Activated naive CD4-positive, alpha-beta T cell treated with anti-CD3 and anti-CD28 coated beads, Interleukin-2, amount 10 ng/mL, durations not matched to agents 7 days and 5 days (primary cell): ENCODE data around the gene TAS1R2.

Experiments
- CTCF ChIA-PET: fragments of 350-600 bp; sonication (Branson Sonifier 250); formaldehyde crosslinking; loops from one replicate; lab custom pipeline; 2021; ENCODE audit warnings: antibody characterized with exemption; lab: Charles Lee
- DNase-seq: peaks from one replicate; pipeline ENCODE4 v3.0.0-alpha.2; 2020
- H3K27ac Mint-ChIP-seq: one replicate; pipeline ENCODE4 v1.8.0; 2021; ENCODE audit warnings: mild to moderate bottlenecking, moderate library complexity, mixed read lengths
- H3K27me3 Mint-ChIP-seq: one replicate; pipeline ENCODE4 v1.8.0; 2021; ENCODE audit warnings: mild to moderate bottlenecking, mixed read lengths
- H3K36me3 Mint-ChIP-seq: one replicate; pipeline ENCODE4 v1.8.0; 2021; ENCODE audit warnings: mixed read lengths
- H3K4me1 Mint-ChIP-seq: one replicate; pipeline ENCODE4 v1.8.0; 2021; ENCODE audit warnings: mixed read lengths
- H3K4me3 Mint-ChIP-seq: one replicate; pipeline ENCODE4 v1.8.0; 2021; ENCODE audit warnings: mild to moderate bottlenecking, moderate library complexity, mixed read lengths
- H3K9me3 Mint-ChIP-seq: one replicate; pipeline ENCODE4 v1.8.0; 2021; ENCODE audit warnings: mixed read lengths

The TAS1R2 gene

DNA sequence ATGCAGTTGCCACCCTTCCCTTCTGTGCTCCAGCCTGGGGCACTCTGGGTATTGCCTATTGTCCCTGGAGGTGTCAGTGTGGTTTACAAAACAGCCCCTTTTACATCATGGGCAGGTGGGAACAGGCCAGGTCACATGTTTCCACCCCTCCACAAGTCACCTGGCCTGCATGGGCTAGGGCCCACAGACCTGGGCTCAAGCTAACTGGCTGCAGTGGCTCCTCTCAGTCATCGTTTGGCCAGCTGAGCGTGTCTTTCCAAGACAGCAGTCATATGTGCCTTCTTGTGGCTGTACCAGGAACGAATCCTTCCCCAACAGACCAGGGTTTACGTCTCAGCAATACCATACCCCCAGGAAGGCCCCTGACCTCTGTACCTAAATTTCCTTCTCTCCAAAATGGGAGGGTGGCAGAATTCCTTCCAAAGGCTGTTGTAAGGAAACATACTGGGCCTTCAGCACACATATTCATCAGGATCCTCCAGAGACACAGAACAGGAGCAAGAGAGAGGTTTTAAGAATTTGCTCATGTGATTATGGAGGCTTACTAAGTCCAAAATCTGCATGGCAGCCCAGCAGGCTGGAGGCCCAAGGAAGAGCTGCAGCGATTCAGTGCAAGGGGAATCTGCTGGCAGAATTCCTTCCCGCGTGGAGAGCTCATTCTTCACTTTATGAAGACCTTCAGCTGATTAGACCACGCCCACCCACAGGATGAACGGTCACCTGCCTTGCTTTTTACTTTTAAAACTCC lies 10.6 kb upstream of the TAS1R2 start:
- no peaks in the 10 kb centered on the region for H3K9me3 Mint-ChIP-seq
- H3K27ac Mint-ChIP-seq = no peak overlapping the region
- H3K4me1 Mint-ChIP-seq = no peaks in the 10 kb centered on the region
- H3K4me3 Mint-ChIP-seq = no peak overlapping the region
- no peak for DNase-seq
- CTCF ChIA-PET = no interaction called here
- H3K36me3 Mint-ChIP-seq = no peaks in the 10 kb centered on the region
- H3K27me3 Mint-ChIP-seq = peaks cover 28% of the 10 kb centered on the region

GRCh38 chr1:18868801-18869424 lies 9.5 kb upstream of the TAS1R2 start:
- CTCF ChIA-PET = no interaction called here
- H3K4me3 Mint-ChIP-seq = no peak overlapping the region

DNA sequence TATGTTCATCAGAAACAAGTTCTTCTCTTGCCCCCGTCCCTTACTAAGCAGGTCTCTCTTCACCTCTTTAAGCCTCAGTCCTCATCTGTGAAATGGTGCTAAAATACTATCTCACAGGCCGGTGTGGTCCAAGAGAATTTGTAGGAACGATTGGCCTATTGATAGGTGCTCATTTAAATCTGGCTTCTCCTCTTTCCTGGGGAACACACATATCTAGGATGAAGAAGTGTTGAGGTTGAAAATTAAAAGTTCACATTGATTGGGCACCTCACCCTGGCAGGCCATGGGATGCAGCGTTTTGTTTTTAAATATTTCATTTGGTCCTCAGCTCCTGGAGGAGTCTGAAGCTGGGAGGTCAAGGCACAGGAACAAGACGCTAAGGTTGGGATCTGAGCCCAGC lies 8.9 kb upstream of the TAS1R2 start:
- Mint-ChIP-seq H3K27me3 (peaks cover 35% of the 10 kb centered on the region), H3K4me3 (no peak overlapping the region), H3K36me3 (no peaks in the 10 kb centered on the region), H3K9me3 (no peaks in the 10 kb centered on the region), H3K27ac (no peak overlapping the region), H3K4me1 (no peaks in the 10 kb centered on the region)
- CTCF ChIA-PET = no interaction called here
- no peak for DNase-seq

More at GRCh38 chr1:18868801-18869424, 9.5 kb upstream of the TAS1R2 start:
- DNase-seq = no peak
- peaks cover 35% of the 10 kb centered on the region for H3K27me3 Mint-ChIP-seq
- H3K27ac Mint-ChIP-seq = no peak overlapping the region
- no peaks in the 10 kb centered on the region for H3K4me1 Mint-ChIP-seq
- H3K9me3 Mint-ChIP-seq = no peaks in the 10 kb centered on the region
- H3K36me3 Mint-ChIP-seq = no peaks in the 10 kb centered on the region

DNA sequence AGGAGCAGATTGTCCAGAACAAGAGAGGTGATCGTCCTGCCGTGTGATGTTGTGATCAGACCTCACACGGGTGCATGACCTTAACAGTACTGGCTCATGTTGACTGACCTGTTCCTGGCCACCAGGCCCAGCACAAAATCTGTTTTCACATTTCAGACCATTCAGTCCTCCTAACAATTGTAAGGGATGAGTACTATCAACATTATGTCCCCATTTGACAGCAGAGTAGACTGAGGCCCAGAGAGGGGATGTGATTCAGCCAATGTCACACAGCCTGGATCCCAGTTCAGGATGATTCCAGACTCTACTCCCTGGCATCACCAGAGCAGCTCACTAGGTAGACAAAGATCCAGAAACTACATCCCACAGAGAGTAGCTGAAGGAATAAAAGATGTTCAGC lies 7.4 kb upstream of the TAS1R2 start:
- Mint-ChIP-seq H3K36me3 (no peaks in the 10 kb centered on the region), H3K27ac (no peak overlapping the region), H3K9me3 (no peaks in the 10 kb centered on the region), H3K4me3 (no peak overlapping the region), H3K27me3 (peaks cover 39% of the 10 kb centered on the region), H3K4me1 (no peaks in the 10 kb centered on the region)
- no peak for DNase-seq
- CTCF ChIA-PET = interaction anchor here (1.2 kb wide), 1 partner anchor 269 kb away, joined by 3 read pairs; no protein-coding TSS in a partner anchor

GRCh38 chr1:18866314-18866713 lies 6.9 kb upstream of the TAS1R2 start:
- H3K27me3 Mint-ChIP-seq = peaks cover 39% of the 10 kb centered on the region
- no peak overlapping the region for H3K4me3 Mint-ChIP-seq
- CTCF ChIA-PET = interaction anchor here (1.2 kb wide), 1 partner anchor 269 kb away, joined by 3 read pairs; no protein-coding TSS in a partner anchor

GRCh38 chr1:18865176-18865575 lies 5.7 kb upstream of the TAS1R2 start:
- Mint-ChIP-seq H3K4me3 (no peak overlapping the region), H3K36me3 (no peaks in the 10 kb centered on the region), H3K27ac (no peak overlapping the region), H3K9me3 (no peaks in the 10 kb centered on the region), H3K4me1 (no peaks in the 10 kb centered on the region), H3K27me3 (peaks cover 39% of the 10 kb centered on the region)
- CTCF ChIA-PET = no interaction called here
- no peak for DNase-seq

More at GRCh38 chr1:18866314-18866713, 6.9 kb upstream of the TAS1R2 start:
- no peaks in the 10 kb centered on the region for H3K36me3 Mint-ChIP-seq
- H3K4me1 Mint-ChIP-seq = no peaks in the 10 kb centered on the region
- no peak overlapping the region for H3K27ac Mint-ChIP-seq
- no peak for DNase-seq
- no peaks in the 10 kb centered on the region for H3K9me3 Mint-ChIP-seq

DNA sequence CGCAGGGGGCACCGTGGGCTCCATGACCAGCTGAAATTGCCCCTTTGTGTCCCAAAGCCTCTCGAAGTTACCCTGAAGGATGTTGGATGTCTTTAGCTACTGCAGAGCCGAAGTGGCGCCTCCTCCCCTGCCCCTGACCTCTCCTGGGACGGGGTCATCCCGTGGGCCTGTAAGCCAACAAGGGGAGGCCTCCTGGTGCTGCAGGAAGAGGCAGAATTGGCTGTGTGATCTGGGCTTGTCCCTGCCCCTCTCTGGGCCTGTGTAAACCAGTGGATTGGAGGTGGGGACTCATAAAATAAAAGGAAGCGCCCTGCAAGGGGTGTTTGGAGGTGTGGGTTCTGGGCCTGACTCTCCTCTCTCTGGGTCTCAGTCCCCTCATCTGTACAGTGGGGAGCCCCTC lies 2.1 kb upstream of the TAS1R2 start:
- no peaks in the 10 kb centered on the region for H3K9me3 Mint-ChIP-seq
- no peak overlapping the region for H3K4me3 Mint-ChIP-seq
- no peak for DNase-seq
- H3K27ac Mint-ChIP-seq = no peak overlapping the region
- H3K36me3 Mint-ChIP-seq = no peaks in the 10 kb centered on the region
- H3K27me3 Mint-ChIP-seq = peaks cover 27% of the 10 kb centered on the region
- H3K4me1 Mint-ChIP-seq = no peaks in the 10 kb centered on the region
- CTCF ChIA-PET = interaction anchor here (1.0 to 1.1 kb wide), 2 partner anchors 14 to 264 kb away, joined by 3 to 4 read pairs; no protein-coding TSS in a partner anchor

DNA sequence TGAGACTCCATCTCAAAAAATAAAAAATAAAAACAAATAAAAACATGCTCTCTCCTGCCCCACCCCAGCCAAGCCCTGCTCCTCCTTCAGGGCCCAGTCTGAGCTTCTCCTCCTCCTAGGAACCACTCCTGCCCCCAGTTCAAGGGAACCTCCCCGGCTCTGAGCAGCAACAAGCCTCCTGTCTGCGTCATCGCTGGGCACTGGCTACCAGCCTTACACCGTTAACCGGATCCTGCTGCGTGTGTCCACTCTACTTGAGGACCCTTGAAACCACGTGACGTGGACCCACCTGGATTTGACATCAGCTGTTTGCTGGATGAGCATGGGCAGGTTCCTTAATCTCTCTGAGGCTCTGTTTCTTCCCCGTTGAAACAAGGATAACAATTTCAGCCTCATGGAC lies 1.6 kb upstream of the TAS1R2 start:
- CTCF ChIA-PET = interaction anchor here (1.1 kb wide), 1 partner anchor 15 kb away, joined by 3 read pairs; no protein-coding TSS in a partner anchor
- peaks cover 23% of the 10 kb centered on the region for H3K27me3 Mint-ChIP-seq
- no peak for DNase-seq
- no peak overlapping the region for H3K4me3 Mint-ChIP-seq
- no peaks in the 10 kb centered on the region for H3K4me1 Mint-ChIP-seq
- H3K27ac Mint-ChIP-seq = no peak overlapping the region
- H3K9me3 Mint-ChIP-seq = no peaks in the 10 kb centered on the region
- H3K36me3 Mint-ChIP-seq = no peaks in the 10 kb centered on the region

- peaks cover 8% of the 10 kb centered on the region for H3K27me3 Mint-ChIP-seq
- H3K4me3 Mint-ChIP-seq = no peak overlapping the region
- no peak overlapping the region for H3K27ac Mint-ChIP-seq
- no peaks in the 10 kb centered on the region for H3K4me1 Mint-ChIP-seq
- CTCF ChIA-PET = no interaction called here
- H3K36me3 Mint-ChIP-seq = no peaks in the 10 kb centered on the region
- no peak for DNase-seq
- H3K9me3 Mint-ChIP-seq = no peaks in the 10 kb centered on the region
These were observed 1.3 kb downstream of the TAS1R2 start for GRCh38 chr1:18858070-18858688.

- Mint-ChIP-seq H3K4me3 (no peak overlapping the region), H3K9me3 (no peaks in the 10 kb centered on the region), H3K27me3 (peaks cover 3% of the 10 kb centered on the region), H3K4me1 (no peaks in the 10 kb centered on the region), H3K36me3 (no peaks in the 10 kb centered on the region), H3K27ac (no peak overlapping the region)
- CTCF ChIA-PET = no interaction called here
- DNase-seq = no peak
These were observed 3.0 kb downstream of the TAS1R2 start for GRCh38 chr1:18856435-18856834.

DNA sequence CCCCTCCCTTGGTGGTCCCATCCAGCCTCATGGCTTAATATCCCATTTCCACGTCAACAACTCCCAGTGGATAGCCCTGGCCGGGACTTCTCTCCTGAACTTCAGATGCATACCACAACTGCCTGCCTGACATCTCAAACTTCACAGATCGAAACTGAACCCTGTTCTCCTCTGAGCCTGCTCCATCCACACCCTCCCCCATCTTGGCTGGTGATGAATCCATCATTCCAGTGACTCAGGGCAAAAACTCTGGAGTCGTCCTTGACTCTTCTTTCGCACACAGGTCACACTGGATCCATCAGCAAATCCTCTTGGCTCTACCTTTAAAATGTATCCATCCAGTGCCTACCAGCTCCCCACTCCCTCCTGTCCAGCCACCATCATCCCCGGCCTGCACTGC lies 3.9 kb downstream of the TAS1R2 start:
- Mint-ChIP-seq H3K4me1 (no peaks in the 10 kb centered on the region), H3K27me3 (peaks cover 3% of the 10 kb centered on the region), H3K9me3 (no peaks in the 10 kb centered on the region), H3K36me3 (no peaks in the 10 kb centered on the region), H3K27ac (no peak overlapping the region), H3K4me3 (no peak overlapping the region)
- CTCF ChIA-PET = no interaction called here
- no peak for DNase-seq

- no peak overlapping the region for H3K27ac Mint-ChIP-seq
- no peak for DNase-seq
- CTCF ChIA-PET = no interaction called here
- H3K27me3 Mint-ChIP-seq = peaks cover 2% of the 10 kb centered on the region
- H3K36me3 Mint-ChIP-seq = no peaks in the 10 kb centered on the region
- H3K4me3 Mint-ChIP-seq = no peak overlapping the region
- no peaks in the 10 kb centered on the region for H3K9me3 Mint-ChIP-seq
- no peaks in the 10 kb centered on the region for H3K4me1 Mint-ChIP-seq
These were observed 5.0 kb downstream of the TAS1R2 start for GRCh38 chr1:18854331-18855025.

GRCh38 chr1:18852501-18852900 lies 7.0 kb downstream of the TAS1R2 start:
- Mint-ChIP-seq H3K9me3 (no peaks in the 10 kb centered on the region), H3K27me3 (peaks cover under 1% of the 10 kb centered on the region), H3K27ac (no peak overlapping the region), H3K4me3 (no peak overlapping the region), H3K36me3 (no peaks in the 10 kb centered on the region), H3K4me1 (no peaks in the 10 kb centered on the region)
- CTCF ChIA-PET = no interaction called here
- no peak for DNase-seq

- no peak overlapping the region for H3K4me3 Mint-ChIP-seq
- CTCF ChIA-PET = no interaction called here
- H3K36me3 Mint-ChIP-seq = no peaks in the 10 kb centered on the region
- H3K27ac Mint-ChIP-seq = no peak overlapping the region
- H3K9me3 Mint-ChIP-seq = peaks cover 2% of the 10 kb centered on the region
- peaks cover 25% of the 10 kb centered on the region for H3K27me3 Mint-ChIP-seq
- no peaks in the 10 kb centered on the region for H3K4me1 Mint-ChIP-seq
- DNase-seq = no peak
These were observed 10.2 kb downstream of the TAS1R2 start for GRCh38 chr1:18849261-18849711.
